Measurements from ENCODE around the gene KIRREL3. TPM values are rescaled to one million over a fixed set of nuclear protein-coding genes. Genes with fewer than 3 reads are reported as not detected.
A peak's percentile ranks its signal among the peaks of the same experiment; 100 is the strongest.

The KIRREL3 gene
- total and polyA plus RNA-seq, 2 of the 8 experiments (the other 6 are each of a cell fraction or from before 2014, with no cell fraction given) = 0.29 to 0.32 TPM

DNA sequence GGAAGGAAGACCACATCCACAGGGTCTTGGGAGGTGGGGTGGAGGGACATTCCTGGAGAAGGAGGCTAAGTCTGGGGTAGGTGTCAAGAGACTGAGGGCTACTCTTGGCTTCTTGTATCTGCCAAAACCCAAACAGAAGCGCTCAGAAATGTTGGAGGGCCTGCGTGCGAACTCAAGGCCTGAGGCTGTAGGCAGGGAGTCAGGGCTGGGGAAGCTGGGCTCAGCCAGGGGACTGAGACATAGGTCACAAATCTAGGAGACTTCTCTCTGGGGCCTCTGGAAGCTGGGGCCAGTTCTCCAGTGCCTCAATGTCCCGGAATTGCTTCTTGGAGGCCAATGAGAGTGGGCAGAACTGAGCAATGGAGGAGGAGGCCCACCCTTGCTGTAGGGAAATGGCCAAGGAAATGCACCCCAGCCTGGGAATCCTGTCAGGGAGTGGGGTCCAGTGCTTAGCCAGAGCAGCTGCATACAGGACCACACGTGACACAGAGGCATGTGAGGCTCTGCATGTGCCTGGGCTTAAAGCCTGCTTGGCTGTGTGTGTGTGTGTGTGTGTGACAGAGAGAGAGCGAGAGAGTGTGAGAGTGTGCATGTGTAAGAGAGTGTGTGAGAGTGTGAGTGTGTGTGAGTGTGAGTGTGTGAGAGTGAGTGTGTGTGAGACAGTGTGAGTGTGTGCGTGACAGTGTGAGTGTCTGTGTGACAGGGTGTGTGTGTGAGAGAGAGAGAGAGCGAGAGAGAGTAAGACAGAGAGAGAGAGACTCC, 503.8 kb downstream of the KIRREL3 start:
- POLR2A ChIA-PET (ENCODE audit: partially characterized antibody) = interaction anchor here (2.2 kb wide), 1 partner anchor 16 kb away, joined by 6 read pairs; no protein-coding TSS in a partner anchor
- CTCF ChIA-PET (ENCODE audit: partially characterized antibody) = interaction anchor here (0.6 to 1.6 kb wide), 8 partner anchors 10 to 111 kb away, joined by 3 to 6 read pairs (median 4); no protein-coding TSS in a partner anchor
- no peak overlapping the region for H3K23ac ChIP-seq (ENCODE audit: insufficient read length)

More for the DNA sequence above, 503.8 kb downstream of the KIRREL3 start:
- no peak overlapping the region for H3K18ac ChIP-seq (ENCODE audit: extremely low read depth, low read length)
- peak overlapping the region; percentile 52 for H4K91ac ChIP-seq (replicated peaks; ENCODE audit: insufficient read length, low read length)
- no peaks in the 10 kb centered on the region for H3K27me3 ChIP-seq (replicated peaks in 1 of 4; ENCODE audit: control insufficient read depth in 3 of 4, extremely low read depth in 1 of 4, insufficient read depth in 3 of 4, low read length in 3 of 4)
- H3K27ac ChIP-seq (ENCODE audit: low read depth, low read length) = no peak overlapping the region
- no peaks in the 10 kb centered on the region for H3K23me2 ChIP-seq (ENCODE audit: low read depth, low read length)
- H3K9ac ChIP-seq (replicated peaks in 1 of 4; ENCODE audit: extremely low read depth in 1 of 4, low read depth in 3 of 4, low read length in 3 of 4) = no peak overlapping the region; a peak in 1 of 7 replicates
- no peaks in the 10 kb centered on the region for H3K79me2 ChIP-seq (ENCODE audit: control insufficient read depth in 1 of 2, insufficient read depth in 2 of 2, low read length in 2 of 2)
- H3K4ac ChIP-seq (replicated peaks; ENCODE audit: insufficient read length, low read depth, low read length) = no peak overlapping the region
- no peak overlapping the region for H3K4me3 ChIP-seq (ENCODE audit: extremely low read depth in 1 of 4, insufficient read depth in 2 of 4, low read depth in 3 of 4, low read length in 4 of 4)
- H4K20me1 ChIP-seq (replicated peaks in 1 of 2; ENCODE audit: control insufficient read depth in 1 of 2, insufficient read depth in 2 of 2, low read length in 2 of 2) = no peaks in the 10 kb centered on the region
- H3K4me1 ChIP-seq (replicated peaks in 1 of 4; ENCODE audit: control insufficient read depth in 3 of 4, insufficient read depth in 4 of 4, low read length in 3 of 4) = peaks cover 0 to 19% (median 11%) of the 10 kb centered on the region in 4 experiments; a peak in 6 of 7 replicates
- H3K9me3 ChIP-seq (ENCODE audit: insufficient read depth in 2 of 2, low read depth in 1 of 2, low read length in 1 of 2) = no peaks in the 10 kb centered on the region
- H2AK5ac ChIP-seq (ENCODE audit: low read depth, low read length) = peak overlapping the region; percentile 86
- H2BK5ac ChIP-seq (ENCODE audit: low read depth, low read length) = no peak overlapping the region
- H2BK20ac ChIP-seq (ENCODE audit: low read length) = no peak overlapping the region
- H2AFZ ChIP-seq (ENCODE audit: low read length) = no peak overlapping the region
- 0 out of 2 replicates have a peak, but pooled peaks cover 3% of the 10 kb centered on the region for H3K79me1 ChIP-seq (ENCODE audit: low read depth, low read length)
- peak overlapping the region; percentile 97; the same call in 1 of the 2 replicates for H2BK12ac ChIP-seq (ENCODE audit: low read depth, low read length)
- DNase-seq (ENCODE audit: low read depth in 1 of 2, low spot score in 2 of 2) (no peak), FAIRE-seq (no peak)
- peak overlapping the region; percentile 92; the same call in 1 of the 2 replicates for H2BK15ac ChIP-seq (ENCODE audit: low read length)
- WGBS, 2 experiments (ENCODE audit: extremely low coverage in 1 of 2, insufficient coverage in 1 of 2, insufficient read length in 1 of 2, insufficient replicate concordance in 2 of 2, low coverage in 1 of 2, low lambda C conversion rate in 2 of 2, missing lambda C conversion rate in 1 of 2) = 78% methylated on average over 8 of the region's 8 CpGs; no CpG with 5 or more reads in 1 of the 2 experiments
- H2BK120ac ChIP-seq (replicated peaks; ENCODE audit: low read depth, low read length) = no peak overlapping the region
- H3K36me3 ChIP-seq (ENCODE audit: control insufficient read depth in 2 of 4, insufficient read depth in 4 of 4, low read length in 3 of 4) = no peaks in the 10 kb centered on the region
- no peak overlapping the region for H4K8ac ChIP-seq (ENCODE audit: extremely low read depth, insufficient read depth, low read length)
- H3K56ac ChIP-seq (replicated peaks; ENCODE audit: insufficient read length, low read depth, low read length) = no peak overlapping the region
- no peak for TF ChIP-seq POU5F1 (IDR thresholded peaks at IDR 0.05; ENCODE audit: low read depth, low read length)
- TF ChIP-seq SRF (IDR thresholded peaks at IDR 0.05; ENCODE audit: low read depth, low read length) = no peak
- no peak for TF ChIP-seq CBX5 (IDR thresholded peaks at IDR 0.05; ENCODE audit: low read depth, low read length)
- no peak overlapping the region for H4K5ac ChIP-seq (ENCODE audit: insufficient read length, low read depth, low read length)
- H3K4me2 ChIP-seq (ENCODE audit: insufficient read depth in 1 of 2, low read depth in 2 of 2, low read length in 2 of 2) = no peak overlapping the region
- no peak overlapping the region for H3K14ac ChIP-seq (ENCODE audit: insufficient read length)

Measured in H1 (cell line).